PC-3 (cell line): ENCODE data around the gene TAL1. TPM values are rescaled to one million over a fixed set of nuclear protein-coding genes. Genes with fewer than 3 reads are reported as not detected.

Source experiments
- ATAC-seq: fragments of 200-7000 bp; cut with Tn5 transposase; 2 replicates; pipeline ENCODE4 v1.9.1; 2020; ENCODE audit warnings: mild to moderate bottlenecking, moderate library complexity
- BruUV-seq: library from RNA; stranded (reverse); fragments of 400-500 nt; replicated peaks from 2 replicates; lab custom pipeline; 2021; lab: Mats Ljungman, UMichigan
- CTCF ChIA-PET: fragments of 300-600 bp; sonication (Branson Sonifier 250); formaldehyde crosslinking; loops from one replicate; lab custom pipeline; 2022; ENCODE audit warnings: antibody characterized with exemption; lab: Charles Lee
- POLR2A ChIA-PET: fragments of 300-600 bp; sonication (Branson Sonifier 250); formaldehyde crosslinking; loops from one replicate; lab custom pipeline; 2022; ENCODE audit warnings: antibody characterized with exemption; ENCODE audit not compliant: unreplicated experiment; lab: Charles Lee
- DNase-seq: peaks from one replicate; pipeline ENCODE4 v3.0.0-alpha.2; 2015
- H2AFZ ChIP-seq: fragments of 300-600 bp; sonication (generic); 2 replicates; pipeline ENCODE4 v1.6.0; 2016; ENCODE audit warnings: antibody characterized with exemption, low read length
- H3F3A ChIP-seq: fragments of 300-600 bp; sonication (generic); one replicate; pipeline ENCODE4 v1.6.0; 2017; ENCODE audit warnings: antibody characterized with exemption, low read length, control low read depth, mild to moderate bottlenecking; ENCODE audit not compliant: unreplicated experiment
- H3K27ac ChIP-seq: fragments of 300-600 bp; sonication (generic); 2 replicates; pipeline ENCODE4 v1.5.1; 2016; ENCODE audit warnings: mild to moderate bottlenecking, low read length
- H3K27me3 ChIP-seq: fragments of 300-600 bp; sonication (generic); 2 replicates; pipeline ENCODE4 v1.6.1; 2016; ENCODE audit warnings: low read length, mixed read lengths
- H3K36me3 ChIP-seq: fragments of 300-600 bp; sonication (generic); 2 replicates; pipeline ENCODE4 v1.6.1; 2016; ENCODE audit warnings: low read depth, mixed run types, low read length, mixed read lengths
- H3K4me1 ChIP-seq: fragments of 300-600 bp; sonication (generic); 2 replicates; pipeline ENCODE4 v1.5.1; 2016; ENCODE audit warnings: low read length; ENCODE audit not compliant: insufficient read depth
- H3K4me2 ChIP-seq: fragments of 300-600 bp; sonication (generic); 2 replicates; pipeline ENCODE4 v1.6.0; 2016; ENCODE audit warnings: low read length
- H3K4me3 ChIP-seq: fragments of 300-600 bp; sonication (generic); 2 replicates; pipeline ENCODE4 v1.5.1; 2016; ENCODE audit warnings: mild to moderate bottlenecking, low read length, mixed read lengths
- H3K79me2 ChIP-seq: fragments of 300-600 bp; sonication (generic); 2 replicates; pipeline ENCODE4 v1.6.1; 2017; ENCODE audit warnings: low read length, mixed read lengths
- H3K9ac ChIP-seq: fragments of 300-600 bp; sonication (generic); 2 replicates; pipeline ENCODE4 v1.6.0; 2016; ENCODE audit warnings: mild to moderate bottlenecking, low read length
- H3K9me2 ChIP-seq: fragments of 300-600 bp; sonication (generic); replicated peaks from 2 replicates; pipeline ENCODE4 v1.6.1; 2016; ENCODE audit warnings: mixed run types, low read length, mixed read lengths
- H3K9me3 ChIP-seq: fragments of 300-600 bp; sonication (generic); 2 replicates; pipeline ENCODE4 v1.6.1; 2016; ENCODE audit warnings: low read length, mixed read lengths
- H4K20me1 ChIP-seq: fragments of 300-600 bp; sonication (generic); 2 replicates; pipeline ENCODE4 v1.6.1; 2016; ENCODE audit warnings: low read length, mixed read lengths
- EZH2 ChIP-seq: fragments of 300-600 bp; sonication (generic); IDR thresholded peaks from one replicate; pipeline ENCODE4 v1.6.1; 2017; ENCODE audit warnings: antibody characterized with exemption, mild to moderate bottlenecking, low read length; ENCODE audit not compliant: unreplicated experiment
- EZH2phosphoT487 ChIP-seq: fragments of 300-600 bp; sonication (generic); IDR thresholded peaks from 2 replicates; pipeline ENCODE4 v1.6.1; 2018; ENCODE audit warnings: mild to moderate bottlenecking, antibody characterized with exemption, low read length, borderline replicate concordance
- intact Hi-C: fragments of 100-400 bp; cut with micrococcal nuclease; formaldehyde crosslinking; loops from 2 replicates; pipeline ENCODE4 v1.9.0; 2023
- total RNA-seq: library from RNA; depleted of rRNA; stranded (reverse); fragments of >200 nt; gene quantifications from 2 replicates; pipeline ENCODE4 v1.2.3, GENCODE V29; 2014
- TF ChIP-seq, protein P1 (sequence below): fragments of 300-600 bp; sonication (generic); conservative IDR thresholded peaks from 2 replicates; pipeline ENCODE4 v1.5.1; 2017; ENCODE audit warnings: antibody characterized with exemption, low read depth, mild to moderate bottlenecking, low read length

TAL1 gene
- total RNA-seq, 1 experiment from 2014 or later: not detected

- Histone ChIP-seq H3K27ac (no peak overlapping the region), H3K9ac (no peak overlapping the region), H3K9me2 (no peaks in the 10 kb centered on the region), H3F3A (no peaks in the 10 kb centered on the region), H4K20me1 (no peaks in the 10 kb centered on the region), H2AFZ (no peak overlapping the region), H3K27me3 (peaks cover 49% of the 10 kb centered on the region), H3K36me3 (no peaks in the 10 kb centered on the region), H3K4me3 (no peak overlapping the region), H3K4me1 (no peaks in the 10 kb centered on the region), H3K9me3 (no peaks in the 10 kb centered on the region), H3K79me2 (no peaks in the 10 kb centered on the region), H3K4me2 (no peak overlapping the region)
- intact Hi-C loops: no loop called here
- ATAC-seq: no peak
- CTCF ChIA-PET: no interaction called here
- BruUV-seq: no TSS peak
- DNase-seq: no peak
- POLR2A ChIA-PET: interaction anchor here (0.6 kb wide), 1 partner anchor 55 kb away, joined by 4 read pairs; no protein-coding TSS in a partner anchor
- TF ChIP-seq, protein P1, sequence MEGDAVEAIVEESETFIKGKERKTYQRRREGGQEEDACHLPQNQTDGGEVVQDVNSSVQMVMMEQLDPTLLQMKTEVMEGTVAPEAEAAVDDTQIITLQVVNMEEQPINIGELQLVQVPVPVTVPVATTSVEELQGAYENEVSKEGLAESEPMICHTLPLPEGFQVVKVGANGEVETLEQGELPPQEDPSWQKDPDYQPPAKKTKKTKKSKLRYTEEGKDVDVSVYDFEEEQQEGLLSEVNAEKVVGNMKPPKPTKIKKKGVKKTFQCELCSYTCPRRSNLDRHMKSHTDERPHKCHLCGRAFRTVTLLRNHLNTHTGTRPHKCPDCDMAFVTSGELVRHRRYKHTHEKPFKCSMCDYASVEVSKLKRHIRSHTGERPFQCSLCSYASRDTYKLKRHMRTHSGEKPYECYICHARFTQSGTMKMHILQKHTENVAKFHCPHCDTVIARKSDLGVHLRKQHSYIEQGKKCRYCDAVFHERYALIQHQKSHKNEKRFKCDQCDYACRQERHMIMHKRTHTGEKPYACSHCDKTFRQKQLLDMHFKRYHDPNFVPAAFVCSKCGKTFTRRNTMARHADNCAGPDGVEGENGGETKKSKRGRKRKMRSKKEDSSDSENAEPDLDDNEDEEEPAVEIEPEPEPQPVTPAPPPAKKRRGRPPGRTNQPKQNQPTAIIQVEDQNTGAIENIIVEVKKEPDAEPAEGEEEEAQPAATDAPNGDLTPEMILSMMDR: no peak
- TF ChIP-seq EZH2phosphoT487: no peak
- TF ChIP-seq EZH2: no peak
Observed at GRCh38 chr1:47229886-47230691, 1.9 kb downstream of the TAL1 start.

- no peak overlapping the region for H2AFZ ChIP-seq
- H3K79me2 ChIP-seq: no peaks in the 10 kb centered on the region
- H4K20me1 ChIP-seq: no peaks in the 10 kb centered on the region
- ATAC-seq: no peak
- ChIA-PET POLR2A (no interaction called here), CTCF (interaction anchor here (0.6 kb wide), 1 partner anchor 208 kb away, joined by 4 read pairs; no protein-coding TSS in a partner anchor)
- no peaks in the 10 kb centered on the region for H3F3A ChIP-seq
- H3K9me3 ChIP-seq: no peaks in the 10 kb centered on the region
- H3K9ac ChIP-seq: no peak overlapping the region
- no peaks in the 10 kb centered on the region for H3K4me1 ChIP-seq
- peaks cover 57% of the 10 kb centered on the region for H3K27me3 ChIP-seq
- no peaks in the 10 kb centered on the region for H3K36me3 ChIP-seq
- no peak overlapping the region for H3K4me3 ChIP-seq
- BruUV-seq: no TSS peak
- H3K27ac ChIP-seq: no peak overlapping the region
- TF ChIP-seq, protein P1: no peak
- TF ChIP-seq EZH2 (no peak), EZH2phosphoT487 (no peak)
- no peak overlapping the region for H3K4me2 ChIP-seq
- H3K9me2 ChIP-seq: no peaks in the 10 kb centered on the region
- no peak for DNase-seq
- intact Hi-C loops: no loop called here
Observed at GRCh38 chr1:47229031-47229885, 2.8 kb downstream of the TAL1 start.
